ENCODE measurements around the gene GCLC. TPM values are rescaled to one million over a fixed set of nuclear protein-coding genes. Genes with fewer than 3 reads are reported as not detected.

Gene GCLC
- 10 to 100 TPM; 20.8 to 23.2 TPM for total RNA-seq
- polyA plus RNA-seq (ENCODE audit: insufficient read length in 6 of 6), result 10 to 100 TPM; 30.7 to 41.5 (median 37.7) TPM
- long read RNA-seq, donor 1, partial matches to known transcripts, result 12 of 17 reads
- long read RNA-seq, donor 1, other reads (novel, unspliced or antisense), result 0 of 17 reads
- long read RNA-seq, donor 2, transcript GCLC-215 (16 exons, 3,785 nt), result major isoform, 6 of 13 reads
- long read RNA-seq, donor 2, partial matches to known transcripts, result 7 of 13 reads
- long read RNA-seq, donor 2, other reads (novel, unspliced or antisense), result 0 of 13 reads
- long read RNA-seq, donor 3, partial matches to known transcripts, result 9 of 15 reads
- long read RNA-seq, donor 3, other reads (novel, unspliced or antisense), result 0 of 15 reads
- long read RNA-seq, donor 4, result 0 reads
- long read RNA-seq, donor 5, partial matches to known transcripts, result 0 of 5 reads
- long read RNA-seq, donor 5, other reads (novel, unspliced or antisense), result 0 of 5 reads
- long read RNA-seq, donor 6, partial matches to known transcripts, result 0 of 4 reads
- long read RNA-seq, donor 6, other reads (novel, unspliced or antisense), result 0 of 4 reads
- long read RNA-seq, donor 7, partial matches to known transcripts, result 5 of 10 reads
- long read RNA-seq, donor 7, other reads (novel, unspliced or antisense), result 0 of 10 reads
- long read RNA-seq, donor 8, partial matches to known transcripts, result 8 of 12 reads
- long read RNA-seq, donor 8, other reads (novel, unspliced or antisense), result 0 of 12 reads
- long read RNA-seq, donor 9, result 0 reads
- long read RNA-seq, donor 10, result 0 reads
- long read RNA-seq, donor 11, partial matches to known transcripts, result 8 of 11 reads
- long read RNA-seq, donor 11, other reads (novel, unspliced or antisense), result 0 of 11 reads
- long read RNA-seq, donor 12, partial matches to known transcripts, result 5 of 7 reads
- long read RNA-seq, donor 12, other reads (novel, unspliced or antisense), result 0 of 7 reads

GRCh38 chr6:53544470-53545308 is at the start of gene GCLC:
TSS of gene GCLC (minus strand) at chr6:53545101. CDS start at chr6:53544645, 456 bp downstream.
- ATAC-seq (peak; percentile 76), DNase-seq (peak; percentile 91 to 96 (median 94))
- H3K36me3 ChIP-seq, result no peaks in the 10 kb centered on the region
- intact Hi-C loops (cut with DNase I), result loop anchor here in 1 of 2 donors (10.0 kb wide), 1 partner anchor 110 kb away; no protein-coding TSS in a partner anchor
- H3K9me3 ChIP-seq, result no peaks in the 10 kb centered on the region
- TF ChIP-seq CTCF (IDR thresholded peaks at IDR 0.05), result peak; percentile 61 to 67
- H3K27ac ChIP-seq, result peak within 1 kb of the TSS; percentile 87 to 91
- peak within 1 kb of the TSS; percentile 73 to 74 for H3K4me3 ChIP-seq
- peaks cover 0 to 21% of the 10 kb centered on the region in 2 donors for H3K27me3 ChIP-seq
- peaks cover 0 to 39% of the 10 kb centered on the region in 2 donors for H3K4me1 ChIP-seq

GRCh38 chr6:53594596-53594995 is 49.7 kb upstream of the GCLC start:
- H3K9me3 ChIP-seq, result no peaks in the 10 kb centered on the region
- intact Hi-C loops (cut with DNase I), result no loop called here

GRCh38 chr6:53593001-53593488 is 48.1 kb upstream of the GCLC start:
- DNase-seq, result no peak
- Histone ChIP-seq H3K4me1 (peaks cover 7 to 11% of the 10 kb centered on the region in 2 donors), H3K9me3 (no peaks in the 10 kb centered on the region), H3K36me3 (no peaks in the 10 kb centered on the region), H3K27ac (peak overlapping the region in 1 of 2 donors; percentile 31), H3K4me3 (no peak overlapping the region), H3K27me3 (no peaks in the 10 kb centered on the region)
- ATAC-seq, result peak; percentile 88
- intact Hi-C loops (cut with DNase I), result no loop called here
- TF ChIP-seq CTCF (IDR thresholded peaks at IDR 0.05), result no peak

More at GRCh38 chr6:53594596-53594995, 49.7 kb upstream of the GCLC start:
- no peak for TF ChIP-seq CTCF (IDR thresholded peaks at IDR 0.05)
- peaks cover 7 to 11% of the 10 kb centered on the region in 2 donors for H3K4me1 ChIP-seq
- DNase-seq (no peak), ATAC-seq (no peak)
- no peak overlapping the region for H3K27ac ChIP-seq
- no peaks in the 10 kb centered on the region for H3K27me3 ChIP-seq
- no peak overlapping the region for H3K4me3 ChIP-seq
- H3K36me3 ChIP-seq, result no peaks in the 10 kb centered on the region

GRCh38 chr6:53591873-53592272 is 47.0 kb upstream of the GCLC start:
- no peak overlapping the region for H3K27ac ChIP-seq
- ATAC-seq, result no peak
- H3K9me3 ChIP-seq, result no peaks in the 10 kb centered on the region
- no peak for DNase-seq
- H3K4me1 ChIP-seq, result peaks cover 7 to 11% of the 10 kb centered on the region in 2 donors
- no peak for TF ChIP-seq CTCF (IDR thresholded peaks at IDR 0.05)
- intact Hi-C loops (cut with DNase I), result no loop called here
- no peaks in the 10 kb centered on the region for H3K27me3 ChIP-seq
- no peak overlapping the region for H3K4me3 ChIP-seq
- H3K36me3 ChIP-seq, result no peaks in the 10 kb centered on the region
